Lower lobe of right lung (tissue), 2 donors: Measurements from ENCODE around the gene EMC1. TPM values are rescaled to one million over a fixed set of nuclear protein-coding genes. Genes with fewer than 3 reads are reported as not detected.
"Not testable (repeated sequence)": the region's sequence is repeated elsewhere in the genome, so short reads cannot be mapped to it uniquely, and the experiment has no call there.

Experiments
- ATAC-seq, 2 donors: fragments of 200-7000 bp; cut with Tn5 transposase; one replicate each; pipeline ENCODE4 v1.9.1; 2020 to 2022; ENCODE audit warnings: mild to moderate bottlenecking in 2 of 2, moderate library complexity in 2 of 2
- DNase-seq: peaks from one replicate; pipeline ENCODE4 v3.0.0-alpha.2; 2020
- H3K27ac ChIP-seq: fragments of 200-600 bp; one replicate; pipeline ENCODE4 v1.8.0; 2022
- H3K27me3 ChIP-seq: fragments of 200-600 bp; one replicate; pipeline ENCODE4 v1.8.0; 2022; ENCODE audit warnings: low read depth
- H3K36me3 ChIP-seq: fragments of 200-600 bp; one replicate; pipeline ENCODE4 v1.8.0; 2022; ENCODE audit warnings: mild to moderate bottlenecking
- H3K4me1 ChIP-seq: fragments of 200-600 bp; one replicate; pipeline ENCODE4 v1.8.0; 2022
- H3K4me3 ChIP-seq: fragments of 200-600 bp; one replicate; pipeline ENCODE4 v1.8.0; 2022; ENCODE audit warnings: mild to moderate bottlenecking
- H3K9me3 ChIP-seq: fragments of 200-600 bp; one replicate; pipeline ENCODE4 v1.8.0; 2022
- CTCF ChIP-seq: fragments of 200-600 bp; IDR thresholded peaks from one replicate; pipeline ENCODE4 v1.8.0; 2022; ENCODE audit warnings: antibody characterized with exemption, mild to moderate bottlenecking
- intact Hi-C: fragments of 100-400 bp; cut with DNase I; formaldehyde crosslinking; loops from one replicate; pipeline ENCODE4 v1.11.0; 2022
- total RNA-seq: library from RNA; stranded (reverse); fragmentation: NEBNext Ultra II Directional; extraction: Animal tissue kit (Norgen Biotek cat#: 25700); gene quantifications from one replicate; pipeline ENCODE4 v1.2.1, GENCODE V29; 2021
- donor health status: DM: no; HTN: yes; CAD: no; lungs with severe emphysema.

Gene EMC1
- total RNA-seq, 1 donor from 2014 or later, result 39.2 TPM

- ATAC-seq (no peak), DNase-seq (no peak)
- Histone ChIP-seq H3K9me3 (no peaks in the 10 kb centered on the region), H3K4me3 (no peak overlapping the region), H3K4me1 (no peaks in the 10 kb centered on the region), H3K36me3 (peaks cover 39% of the 10 kb centered on the region), H3K27me3 (no peaks in the 10 kb centered on the region), H3K27ac (no peak overlapping the region)
- intact Hi-C loops, result no loop called here
- TF ChIP-seq CTCF, result no peak
These were observed 10.7 kb upstream of the EMC1 start for GRCh38 chr1:19262047-19262446.

- H3K27ac ChIP-seq, result no peak overlapping the region
- no peak overlapping the region for H3K4me3 ChIP-seq
- no peak for TF ChIP-seq CTCF
- no peaks in the 10 kb centered on the region for H3K27me3 ChIP-seq
- peaks cover 54% of the 10 kb centered on the region for H3K36me3 ChIP-seq
- DNase-seq, result no peak
- peak; percentile 32 to 34 for ATAC-seq
- intact Hi-C loops, result no loop called here
- no peaks in the 10 kb centered on the region for H3K4me1 ChIP-seq
- H3K9me3 ChIP-seq, result no peaks in the 10 kb centered on the region
These were observed 9.2 kb upstream of the EMC1 start for GRCh38 chr1:19260211-19261138.

GRCh38 chr1:19258353-19258752 lies 7.0 kb upstream of the EMC1 start:
- Histone ChIP-seq H3K36me3 (peaks cover 59% of the 10 kb centered on the region), H3K4me1 (peaks cover 15% of the 10 kb centered on the region)
- intact Hi-C loops, result no loop called here

GRCh38 chr1:19257178-19257914 lies 6.0 kb upstream of the EMC1 start:
- H3K4me3 ChIP-seq, result no peak overlapping the region
- ATAC-seq, result peak; percentile 45 to 49
- H3K4me1 ChIP-seq, result peaks cover 25% of the 10 kb centered on the region
- no peaks in the 10 kb centered on the region for H3K27me3 ChIP-seq
- TF ChIP-seq CTCF, result no peak
- no peak overlapping the region for H3K27ac ChIP-seq
- H3K36me3 ChIP-seq, result peaks cover 59% of the 10 kb centered on the region
- H3K9me3 ChIP-seq, result no peaks in the 10 kb centered on the region
- DNase-seq, result no peak
- intact Hi-C loops, result no loop called here

More at GRCh38 chr1:19258353-19258752, 7.0 kb upstream of the EMC1 start:
- DNase-seq, result no peak
- H3K27ac ChIP-seq, result no peak overlapping the region
- no peak for TF ChIP-seq CTCF
- no peaks in the 10 kb centered on the region for H3K9me3 ChIP-seq
- no peaks in the 10 kb centered on the region for H3K27me3 ChIP-seq
- no peak overlapping the region for H3K4me3 ChIP-seq
- ATAC-seq, result no peak

GRCh38 chr1:19256301-19256700 lies 5.0 kb upstream of the EMC1 start:
- intact Hi-C loops, H3K9me3 ChIP-seq, DNase-seq, H3K27ac ChIP-seq, H3K4me3 ChIP-seq, ATAC-seq, H3K27me3 ChIP-seq: not testable (repeated sequence)
- H3K36me3 ChIP-seq, result peaks cover 59% of the 10 kb centered on the region
- H3K4me1 ChIP-seq, result peaks cover 30% of the 10 kb centered on the region
